Skeletal muscle satellite cell (primary cell): ENCODE measurements around the gene UPP1.
"Not testable (repeated sequence)": the region's sequence is repeated elsewhere in the genome, so short reads cannot be mapped to it uniquely, and the experiment has no call there.

Experiments used
- H3K27me3 ChIP-seq: 2 replicates; pipeline ENCODE4 v1.7.0; 2013; ENCODE audit warnings: low read length; ENCODE audit not compliant: control insufficient read depth, insufficient read depth
- H3K36me3 ChIP-seq: 2 replicates; pipeline ENCODE4 v1.7.0; 2013; ENCODE audit warnings: mild to moderate bottlenecking, control low read depth, low read length; ENCODE audit not compliant: insufficient read depth
- H3K4me1 ChIP-seq: 2 replicates; pipeline ENCODE4 v1.7.0; 2013; ENCODE audit warnings: low read length; ENCODE audit not compliant: control insufficient read depth, insufficient read depth
- H3K4me2 ChIP-seq: 2 replicates; pipeline ENCODE4 v1.7.0; 2013; ENCODE audit warnings: mild to moderate bottlenecking, low read length
- H3K4me3 ChIP-seq: 2 replicates; pipeline ENCODE4 v1.7.0; 2013; ENCODE audit warnings: low read length
- H3K9ac ChIP-seq: 2 replicates; pipeline ENCODE4 v1.7.0; 2013; ENCODE audit warnings: mild to moderate bottlenecking, low read depth, low read length, moderate library complexity
- H3K9me3 ChIP-seq: replicated peaks from 2 replicates; pipeline ENCODE4 v1.7.0; 2013; ENCODE audit warnings: mild to moderate bottlenecking, control low read depth, low read length

UPP1 gene

GRCh38 chr7:48114115-48114514, 25.1 kb downstream of the UPP1 start:
- Histone ChIP-seq H3K36me3 (peaks cover 2% of the 10 kb centered on the region), H3K4me1 (peaks cover 16% of the 10 kb centered on the region), H3K4me3 (no peak overlapping the region), H3K4me2 (no peak overlapping the region), H3K9me3 (no peaks in the 10 kb centered on the region), H3K27me3 (no peaks in the 10 kb centered on the region), H3K9ac (no peak overlapping the region)

GRCh38 chr7:48114589-48114988, 25.5 kb downstream of the UPP1 start:
- Histone ChIP-seq H3K4me2 (no peak overlapping the region), H3K27me3 (no peaks in the 10 kb centered on the region), H3K4me3 (no peak overlapping the region), H3K9me3 (no peaks in the 10 kb centered on the region), H3K9ac (no peak overlapping the region), H3K4me1 (peaks cover 16% of the 10 kb centered on the region), H3K36me3 (no peaks in the 10 kb centered on the region)

- Histone ChIP-seq H3K36me3 (no peaks in the 10 kb centered on the region), H3K4me2 (no peak overlapping the region), H3K4me1 (peaks cover 16% of the 10 kb centered on the region)
These were observed 27.0 kb downstream of the UPP1 start for GRCh38 chr7:48116043-48116442.

GRCh38 chr7:48118041-48118440, 29.0 kb downstream of the UPP1 start:
- Histone ChIP-seq H3K9ac (no peak overlapping the region), H3K36me3 (no peaks in the 10 kb centered on the region), H3K27me3 (no peaks in the 10 kb centered on the region), H3K4me1 (peaks cover 2% of the 10 kb centered on the region), H3K4me3 (no peak overlapping the region), H3K9me3 (no peaks in the 10 kb centered on the region), H3K4me2 (no peak overlapping the region)

More at GRCh38 chr7:48116043-48116442, 27.0 kb downstream of the UPP1 start:
- no peaks in the 10 kb centered on the region for H3K9me3 ChIP-seq
- no peak overlapping the region for H3K4me3 ChIP-seq
- H3K9ac ChIP-seq, result no peak overlapping the region
- H3K27me3 ChIP-seq, result no peaks in the 10 kb centered on the region

GRCh38 chr7:48120536-48120935, 31.5 kb downstream of the UPP1 start:
- H3K27me3 ChIP-seq, H3K4me2 ChIP-seq, H3K9me3 ChIP-seq, H3K4me1 ChIP-seq, H3K4me3 ChIP-seq, H3K36me3 ChIP-seq, H3K9ac ChIP-seq: not testable (repeated sequence)

GRCh38 chr7:48126037-48126436, 37.0 kb downstream of the UPP1 start:
- Histone ChIP-seq H3K4me1 (peaks cover 11% of the 10 kb centered on the region), H3K27me3 (no peaks in the 10 kb centered on the region), H3K9me3 (no peaks in the 10 kb centered on the region), H3K36me3 (no peaks in the 10 kb centered on the region), H3K9ac (no peak overlapping the region), H3K4me2 (no peak overlapping the region), H3K4me3 (no peak overlapping the region)

GRCh38 chr7:48130658-48131108, 41.6 kb downstream of the UPP1 start:
- Histone ChIP-seq H3K36me3 (no peaks in the 10 kb centered on the region), H3K27me3 (no peaks in the 10 kb centered on the region), H3K4me1 (peaks cover 16% of the 10 kb centered on the region), H3K9ac (peak overlapping the region; percentile 6), H3K4me3 (no peak overlapping the region), H3K9me3 (no peaks in the 10 kb centered on the region), H3K4me2 (peak overlapping the region; percentile 38)

GRCh38 chr7:48132792-48133191, 43.7 kb downstream of the UPP1 start:
- Histone ChIP-seq H3K9ac (no peak overlapping the region), H3K4me1 (peaks cover 16% of the 10 kb centered on the region), H3K4me3 (no peak overlapping the region), H3K9me3 (no peaks in the 10 kb centered on the region), H3K27me3 (no peaks in the 10 kb centered on the region), H3K36me3 (no peaks in the 10 kb centered on the region), H3K4me2 (no peak overlapping the region)

- Histone ChIP-seq H3K9me3 (no peaks in the 10 kb centered on the region), H3K36me3 (no peaks in the 10 kb centered on the region), H3K4me2 (no peak overlapping the region), H3K27me3 (no peaks in the 10 kb centered on the region), H3K9ac (no peak overlapping the region), H3K4me1 (peaks cover 6% of the 10 kb centered on the region), H3K4me3 (no peak overlapping the region)
These were observed 50.4 kb downstream of the UPP1 start for GRCh38 chr7:48139459-48139858.

GRCh38 chr7:48140001-48140681, 51.1 kb downstream of the UPP1 start:
- Histone ChIP-seq H3K36me3 (no peaks in the 10 kb centered on the region), H3K4me1 (peaks cover 6% of the 10 kb centered on the region), H3K9ac (no peak overlapping the region), H3K9me3 (no peaks in the 10 kb centered on the region), H3K27me3 (no peaks in the 10 kb centered on the region), H3K4me3 (no peak overlapping the region), H3K4me2 (no peak overlapping the region)

- no peaks in the 10 kb centered on the region for H3K9me3 ChIP-seq
- H3K4me1 ChIP-seq, result peaks cover 6% of the 10 kb centered on the region
- H3K4me3 ChIP-seq, result no peak overlapping the region
- H3K4me2 ChIP-seq, result no peak overlapping the region
- H3K36me3 ChIP-seq, result no peaks in the 10 kb centered on the region
- H3K9ac ChIP-seq, result no peak overlapping the region
- no peaks in the 10 kb centered on the region for H3K27me3 ChIP-seq
These were observed 52.5 kb downstream of the UPP1 start for GRCh38 chr7:48141521-48141920.

- H3K9me3 ChIP-seq, result no peaks in the 10 kb centered on the region
- no peak overlapping the region for H3K9ac ChIP-seq
- no peaks in the 10 kb centered on the region for H3K36me3 ChIP-seq
- peaks cover 6% of the 10 kb centered on the region for H3K4me1 ChIP-seq
- no peak overlapping the region for H3K4me2 ChIP-seq
- H3K4me3 ChIP-seq, result no peak overlapping the region
- peaks cover 11% of the 10 kb centered on the region for H3K27me3 ChIP-seq
These were observed 55.3 kb downstream of the UPP1 start for GRCh38 chr7:48144291-48144768.
